ENCODE measurements around the gene GPSM1. TPM values are rescaled to one million over a fixed set of nuclear protein-coding genes. Genes with fewer than 3 reads are reported as not detected.
A peak's percentile ranks its signal among the peaks of the same experiment; 100 is the strongest.

Gene GPSM1
- total and polyA plus RNA-seq, 9 donors, result 22.8 to 36.0 (median 27.1) TPM

GRCh38 chr9:136291306-136292025, 35.9 kb upstream of the GPSM1 start:
- Histone ChIP-seq H3K9me3 (replicated peaks; ENCODE audit: control insufficient read depth, low read depth, low read length) (no peaks in the 10 kb centered on the region), H3K36me3 (ENCODE audit: control insufficient read depth, insufficient read depth, low read length) (no peaks in the 10 kb centered on the region), H3K4me1 (ENCODE audit: control insufficient read depth, insufficient read depth, low read length) (peaks cover 8% of the 10 kb centered on the region), H3K4me3 (ENCODE audit: low read length) (no peak overlapping the region), H3K27me3 (ENCODE audit: control insufficient read depth, insufficient read depth, low read length) (peaks cover 21% of the 10 kb centered on the region), H3K27ac (ENCODE audit: low read length) (no peak overlapping the region)
- no peak for DNase-seq
- WGBS (ENCODE audit: insufficient coverage), result 69% methylated on average over 20 of the region's 22 CpGs

DNA sequence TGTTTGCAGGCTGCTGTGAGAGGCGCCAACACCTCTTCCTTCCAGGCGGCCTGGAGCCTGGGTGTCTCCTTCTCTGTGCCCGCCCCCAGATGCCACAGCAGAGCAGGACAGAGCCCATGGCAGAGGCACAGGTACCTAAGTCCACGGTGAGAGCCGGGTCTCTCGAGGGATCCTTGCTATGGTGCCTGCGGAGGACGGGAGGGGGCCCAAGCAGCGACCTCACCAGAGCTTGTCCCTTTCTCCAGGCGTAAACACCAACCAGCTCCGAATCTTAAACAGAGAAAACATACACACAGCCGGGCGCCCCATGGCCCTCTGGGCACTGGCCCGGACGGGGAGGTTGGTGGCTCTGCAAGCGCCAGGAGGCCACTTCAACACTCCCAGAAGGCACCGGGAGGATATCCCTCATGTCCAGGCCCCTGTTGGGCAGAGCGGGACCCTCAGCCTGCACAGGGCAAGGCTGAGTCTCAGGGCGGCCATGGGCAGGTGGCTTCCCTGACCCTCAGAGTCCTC, 35.3 kb upstream of the GPSM1 start:
- H3K4me1 ChIP-seq (ENCODE audit: control insufficient read depth, insufficient read depth, low read length), result peaks cover 8% of the 10 kb centered on the region
- DNase-seq, result no peak
- H3K27ac ChIP-seq (ENCODE audit: low read length), result no peak overlapping the region
- no peaks in the 10 kb centered on the region for H3K9me3 ChIP-seq (replicated peaks; ENCODE audit: control insufficient read depth, low read depth, low read length)
- 82% methylated on average over 17 of the region's 19 CpGs for WGBS (ENCODE audit: insufficient coverage)
- peaks cover 14% of the 10 kb centered on the region for H3K27me3 ChIP-seq (ENCODE audit: control insufficient read depth, insufficient read depth, low read length)
- no peak overlapping the region for H3K4me3 ChIP-seq (ENCODE audit: low read length)
- no peaks in the 10 kb centered on the region for H3K36me3 ChIP-seq (ENCODE audit: control insufficient read depth, insufficient read depth, low read length)

GRCh38 chr9:136292591-136293448, 34.5 kb upstream of the GPSM1 start:
- Histone ChIP-seq H3K4me1 (ENCODE audit: control insufficient read depth, insufficient read depth, low read length) (peaks cover 8% of the 10 kb centered on the region), H3K27me3 (ENCODE audit: control insufficient read depth, insufficient read depth, low read length) (peaks cover 8% of the 10 kb centered on the region), H3K27ac (ENCODE audit: low read length) (no peak overlapping the region), H3K36me3 (ENCODE audit: control insufficient read depth, insufficient read depth, low read length) (no peaks in the 10 kb centered on the region), H3K9me3 (replicated peaks; ENCODE audit: control insufficient read depth, low read depth, low read length) (no peaks in the 10 kb centered on the region), H3K4me3 (ENCODE audit: low read length) (no peak overlapping the region)
- DNase-seq, result peak; percentile 25
- WGBS (ENCODE audit: insufficient coverage), result 54% methylated on average over 34 of the region's 34 CpGs

DNA sequence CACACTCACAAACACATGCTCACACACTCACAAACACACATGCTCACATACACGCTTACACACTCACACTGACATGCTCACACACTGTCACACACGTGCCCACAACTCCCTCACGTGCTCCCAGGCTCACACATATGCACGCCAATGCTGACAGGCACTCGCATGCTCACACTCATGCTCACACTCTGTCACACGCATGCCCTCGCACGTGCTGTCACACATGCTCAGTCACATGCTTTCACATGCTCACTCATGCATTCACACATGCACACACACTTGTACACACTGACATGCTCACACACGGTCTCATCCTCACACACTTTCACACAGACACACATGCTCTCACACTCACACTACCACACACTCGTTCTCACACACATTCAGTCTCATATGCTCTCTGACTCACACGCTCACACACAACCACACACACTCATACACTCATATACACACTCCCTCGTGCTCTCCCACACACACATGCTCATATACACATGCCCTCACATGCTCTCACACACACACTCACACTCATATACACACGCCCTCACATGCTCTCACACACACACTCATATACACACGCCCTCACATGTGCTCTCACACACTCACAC, 33.8 kb upstream of the GPSM1 start:
- 80% methylated on average over 14 of the region's 14 CpGs for WGBS (ENCODE audit: insufficient coverage)
- H3K36me3 ChIP-seq (ENCODE audit: control insufficient read depth, insufficient read depth, low read length), result no peaks in the 10 kb centered on the region
- H3K4me3 ChIP-seq (ENCODE audit: low read length), result no peak overlapping the region
- H3K27ac ChIP-seq (ENCODE audit: low read length), result no peak overlapping the region
- DNase-seq, result no peak
- peaks cover 5% of the 10 kb centered on the region for H3K27me3 ChIP-seq (ENCODE audit: control insufficient read depth, insufficient read depth, low read length)
- H3K4me1 ChIP-seq (ENCODE audit: control insufficient read depth, insufficient read depth, low read length), result peaks cover 8% of the 10 kb centered on the region
- no peaks in the 10 kb centered on the region for H3K9me3 ChIP-seq (replicated peaks; ENCODE audit: control insufficient read depth, low read depth, low read length)

DNA sequence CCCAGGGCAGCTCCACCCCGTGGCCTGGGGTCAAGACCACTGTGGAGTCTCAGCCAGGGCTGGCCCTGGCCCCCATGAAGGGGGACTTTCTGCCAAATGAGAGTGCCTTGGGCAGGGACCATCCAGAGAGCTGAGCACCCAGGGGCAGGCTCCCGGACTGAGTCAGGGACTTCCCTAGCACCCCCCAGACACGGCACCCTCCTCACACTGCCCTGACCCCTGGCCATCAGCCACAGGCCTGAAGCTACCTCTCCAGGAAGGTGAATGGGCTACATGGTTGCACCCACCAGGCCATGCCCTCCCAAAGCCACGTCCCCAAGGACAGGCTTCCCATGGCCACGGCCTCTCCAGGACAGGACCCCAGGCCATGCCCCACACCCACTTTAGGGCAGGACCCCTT, 32.9 kb upstream of the GPSM1 start:
- DNase-seq, result no peak
- Histone ChIP-seq H3K4me3 (ENCODE audit: low read length) (no peak overlapping the region), H3K9me3 (replicated peaks; ENCODE audit: control insufficient read depth, low read depth, low read length) (no peaks in the 10 kb centered on the region), H3K27ac (ENCODE audit: low read length) (no peak overlapping the region), H3K27me3 (ENCODE audit: control insufficient read depth, insufficient read depth, low read length) (peaks cover 5% of the 10 kb centered on the region), H3K4me1 (ENCODE audit: control insufficient read depth, insufficient read depth, low read length) (peaks cover 10% of the 10 kb centered on the region), H3K36me3 (ENCODE audit: control insufficient read depth, insufficient read depth, low read length) (no peaks in the 10 kb centered on the region)
- WGBS (ENCODE audit: insufficient coverage), result 86% methylated on average over 5 of the region's 5 CpGs

DNA sequence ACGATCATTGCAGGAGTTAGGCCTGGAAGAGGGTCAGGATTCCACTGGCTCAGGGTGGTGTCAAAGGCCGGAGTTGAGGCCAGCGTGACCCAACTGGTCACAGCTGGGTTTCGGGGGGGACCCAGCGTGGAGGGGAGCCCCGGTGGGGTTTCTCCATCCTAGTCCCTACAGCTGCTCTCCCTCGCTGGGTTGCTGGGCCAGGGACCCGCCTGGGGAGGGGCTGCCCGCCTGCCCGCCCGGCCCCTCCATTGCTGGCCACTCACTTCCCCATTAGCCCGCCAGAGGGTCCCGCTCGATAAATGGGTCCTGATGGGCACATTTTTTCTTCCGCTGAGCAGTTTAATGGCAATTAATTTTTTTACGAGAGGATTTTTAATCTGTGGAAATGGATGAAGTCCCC, 32.3 kb upstream of the GPSM1 start:
- Histone ChIP-seq H3K27me3 (ENCODE audit: control insufficient read depth, insufficient read depth, low read length) (peaks cover 5% of the 10 kb centered on the region), H3K27ac (ENCODE audit: low read length) (no peak overlapping the region), H3K4me1 (ENCODE audit: control insufficient read depth, insufficient read depth, low read length) (peaks cover 16% of the 10 kb centered on the region), H3K4me3 (ENCODE audit: low read length) (no peak overlapping the region), H3K36me3 (ENCODE audit: control insufficient read depth, insufficient read depth, low read length) (no peaks in the 10 kb centered on the region), H3K9me3 (replicated peaks; ENCODE audit: control insufficient read depth, low read depth, low read length) (no peaks in the 10 kb centered on the region)
- 77% methylated on average over 5 of the region's 16 CpGs for WGBS (ENCODE audit: insufficient coverage)
- DNase-seq, result no peak

DNA sequence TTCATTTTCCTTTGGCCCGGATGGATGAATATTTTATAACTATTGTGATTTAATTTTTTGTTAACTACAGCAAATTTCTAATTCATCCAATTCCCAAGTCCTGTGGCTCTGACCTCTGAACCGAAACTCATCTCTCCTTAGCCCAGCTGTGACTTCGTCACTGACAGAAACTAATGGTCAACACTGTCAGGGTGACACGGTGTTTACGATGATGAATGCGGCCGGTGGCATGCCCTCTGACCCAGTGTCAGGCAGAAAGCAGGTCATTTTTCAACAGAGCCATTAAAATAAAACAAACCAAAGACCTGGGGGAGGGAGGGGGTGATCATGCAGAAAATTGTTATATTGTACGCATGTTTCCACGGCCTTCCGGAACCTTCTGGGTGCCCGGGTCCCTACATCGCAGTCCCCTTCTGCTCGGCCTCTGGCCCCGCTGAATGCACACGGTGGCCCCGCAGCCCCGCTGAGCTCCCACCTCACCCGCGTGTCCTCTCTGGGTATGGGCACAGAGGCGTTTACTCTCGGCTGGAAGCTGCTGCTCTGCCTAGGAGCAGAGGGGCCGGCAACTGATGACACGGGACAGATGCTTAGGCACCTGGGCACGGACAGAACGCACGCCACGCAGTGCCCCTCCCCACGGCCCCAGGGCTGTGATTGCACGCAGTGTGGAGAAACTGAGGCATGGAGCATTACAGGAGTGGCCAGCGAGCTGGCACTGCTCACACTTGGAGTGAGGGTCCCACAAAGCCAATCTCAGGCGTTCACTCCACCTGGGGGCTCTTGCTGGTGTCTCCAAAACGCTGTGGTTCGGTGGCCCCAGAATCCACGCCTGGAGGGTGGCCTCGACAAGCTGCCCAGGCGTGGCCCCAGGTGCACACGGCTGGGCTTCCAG, 31.6 kb upstream of the GPSM1 start:
- Histone ChIP-seq H3K9me3 (replicated peaks; ENCODE audit: control insufficient read depth, low read depth, low read length) (no peaks in the 10 kb centered on the region), H3K36me3 (ENCODE audit: control insufficient read depth, insufficient read depth, low read length) (no peaks in the 10 kb centered on the region), H3K27me3 (ENCODE audit: control insufficient read depth, insufficient read depth, low read length) (peaks cover 5% of the 10 kb centered on the region), H3K4me1 (ENCODE audit: control insufficient read depth, insufficient read depth, low read length) (peaks cover 17% of the 10 kb centered on the region), H3K27ac (ENCODE audit: low read length) (no peak overlapping the region), H3K4me3 (ENCODE audit: low read length) (no peak overlapping the region)
- 48% methylated on average over 30 of the region's 37 CpGs for WGBS (ENCODE audit: insufficient coverage)
- DNase-seq, result no peak

- Histone ChIP-seq H3K27ac (ENCODE audit: low read length) (no peak overlapping the region), H3K9me3 (replicated peaks; ENCODE audit: control insufficient read depth, low read depth, low read length) (no peaks in the 10 kb centered on the region), H3K4me3 (ENCODE audit: low read length) (no peak overlapping the region), H3K27me3 (ENCODE audit: control insufficient read depth, insufficient read depth, low read length) (peaks cover 5% of the 10 kb centered on the region), H3K4me1 (ENCODE audit: control insufficient read depth, insufficient read depth, low read length) (peaks cover 17% of the 10 kb centered on the region), H3K36me3 (ENCODE audit: control insufficient read depth, insufficient read depth, low read length) (no peaks in the 10 kb centered on the region)
- WGBS (ENCODE audit: insufficient coverage), result 81% methylated on average over 15 of the region's 16 CpGs
- DNase-seq, result no peak
Observed at GRCh38 chr9:136296434-136297015, 30.8 kb upstream of the GPSM1 start.

- Histone ChIP-seq H3K27ac (ENCODE audit: low read length) (no peak overlapping the region), H3K9me3 (replicated peaks; ENCODE audit: control insufficient read depth, low read depth, low read length) (no peaks in the 10 kb centered on the region), H3K36me3 (ENCODE audit: control insufficient read depth, insufficient read depth, low read length) (no peaks in the 10 kb centered on the region), H3K27me3 (ENCODE audit: control insufficient read depth, insufficient read depth, low read length) (peaks cover 4% of the 10 kb centered on the region), H3K4me3 (ENCODE audit: low read length) (no peak overlapping the region), H3K4me1 (ENCODE audit: control insufficient read depth, insufficient read depth, low read length) (peaks cover 15% of the 10 kb centered on the region)
- no peak for DNase-seq
- 68% methylated on average over 22 of the region's 25 CpGs for WGBS (ENCODE audit: insufficient coverage)
Observed at GRCh38 chr9:136297016-136297691, 30.2 kb upstream of the GPSM1 start.
